Kidney (tissue), 14 donors: Measurements from ENCODE around the gene CXCR4. TPM values are rescaled to one million over a fixed set of nuclear protein-coding genes. Genes with fewer than 3 reads are reported as not detected.

Experiments used
- DNase-seq, 5 donors: peaks; one replicate each; pipeline ENCODE4 v3.0.0-alpha.2; 2013 to 2020
- FAIRE-seq: peaks from 2 replicates; lab custom pipeline; 2012; peaks lifted over from hg19 to GRCh38; lab: Jason Lieb, UNC
- H3K27ac ChIP-seq, 2 donors: one replicate each; pipeline ENCODE4 v1.7.0; 2013; ENCODE audit warnings: low read depth in 2 of 2, low read length in 2 of 2, inconsistent platforms in 1 of 2
- H3K27me3 ChIP-seq: one replicate; pipeline ENCODE4 v1.7.1; 2013; ENCODE audit warnings: low read length, inconsistent platforms; ENCODE audit not compliant: control insufficient read depth, insufficient read depth
- H3K36me3 ChIP-seq, 3 donors: one replicate each; pipeline versions ENCODE4 v1.7.0 to v1.7.1; 2013; ENCODE audit warnings: low read length in 3 of 3, control low read depth in 1 of 3, inconsistent platforms in 1 of 3; ENCODE audit not compliant: insufficient read depth in 3 of 3, control insufficient read depth in 2 of 3
- H3K4me1 ChIP-seq, 3 donors: one replicate each; pipeline versions ENCODE4 v1.7.0 to v1.7.1; 2013; ENCODE audit warnings: low read length in 3 of 3, inconsistent platforms in 1 of 3, low read depth in 1 of 3; ENCODE audit not compliant: control insufficient read depth in 2 of 3, insufficient read depth in 2 of 3
- H3K4me3 ChIP-seq, 3 donors: one replicate each; pipeline versions ENCODE4 v1.7.0 to v1.8.1; 2013; ENCODE audit warnings: low read length in 3 of 3, control low read depth in 1 of 3, inconsistent platforms in 1 of 3
- H3K9ac ChIP-seq, 3 donors: one replicate each; pipeline versions ENCODE4 v1.7.0 to v1.7.1; 2013; ENCODE audit warnings: low read length in 3 of 3, control low read depth in 1 of 3, inconsistent platforms in 1 of 3
- H3K9me3 ChIP-seq, 3 donors: one replicate each; pipeline versions ENCODE4 v1.7.0 to v1.7.1; 2013; ENCODE audit warnings: low read length in 3 of 3, control low read depth in 1 of 3, inconsistent platforms in 1 of 3; ENCODE audit not compliant: control insufficient read depth in 2 of 3, insufficient read depth in 1 of 3
- CTCF ChIP-seq: IDR thresholded peaks from 3 replicates; pipeline ENCODE4 v1.5.1; 2012; ENCODE audit warnings: mild to moderate bottlenecking, moderate library complexity, borderline replicate concordance; ENCODE audit not compliant: insufficient read depth; ENCODE audit errors: extremely low read depth
- intact Hi-C: fragments of 100-400 bp; cut with DNase I; formaldehyde crosslinking; loops from one replicate; pipeline ENCODE4 v1.11.1; 2022
- polyA plus RNA-seq: library from polyadenylated mRNA; stranded (reverse); fragments of 350-450 nt; fragmentation: Illumina TruSeq; extraction: RNeasy Lipid Tissue Mini Kit (QIAGEN cat#74804); gene quantifications from one replicate; pipeline ENCODE4 v1.2.3, GENCODE V29; 2014; ENCODE audit warnings: low read depth, low replicate concordance; ENCODE audit not compliant: insufficient read depth
- total RNA-seq: library from RNA; stranded (reverse); fragmentation: NEBNext Ultra II Directional; extraction: Animal tissue kit (Norgen Biotek cat#: 25700); gene quantifications from one replicate; pipeline ENCODE4 v1.2.1, GENCODE V29; 2021
- donor health status: control.
- donor health status: control.
- donor health status: control.
- donor health status: control.
- donor health status: control.
- donor health status: DM: yes; HTN: yes; CAD: no.
- donor health status: Normal renal cell carcinoma (clear cell type).

The CXCR4 gene
- total and polyA plus RNA-seq, 2 donors from 2014 or later = 9.5 to 51.9 TPM

- no peak for TF ChIP-seq CTCF
- H3K9me3 ChIP-seq = no peaks in the 10 kb centered on the region
- H3K27ac ChIP-seq = no peak overlapping the region
- FAIRE-seq (no peak), DNase-seq (no peak)
- intact Hi-C loops = no loop called here
- H3K9ac ChIP-seq = no peak overlapping the region
- no peak overlapping the region for H3K4me3 ChIP-seq
- no peaks in the 10 kb centered on the region for H3K27me3 ChIP-seq
- H3K4me1 ChIP-seq = no peaks in the 10 kb centered on the region
- no peaks in the 10 kb centered on the region for H3K36me3 ChIP-seq
Observed at GRCh38 chr2:136143603-136144451, 25.9 kb upstream of the CXCR4 start.

- no peaks in the 10 kb centered on the region for H3K9me3 ChIP-seq
- no peak overlapping the region for H3K9ac ChIP-seq
- intact Hi-C loops = no loop called here
- FAIRE-seq (no peak), DNase-seq (no peak)
- no peak overlapping the region for H3K4me3 ChIP-seq
- peaks cover 0 to 5% (median 2%) of the 10 kb centered on the region in 3 donors for H3K4me1 ChIP-seq
- no peaks in the 10 kb centered on the region for H3K27me3 ChIP-seq
- H3K36me3 ChIP-seq = no peaks in the 10 kb centered on the region
- TF ChIP-seq CTCF = no peak
- no peak overlapping the region for H3K27ac ChIP-seq
Observed at GRCh38 chr2:136141510-136142149, 23.7 kb upstream of the CXCR4 start.

DNA sequence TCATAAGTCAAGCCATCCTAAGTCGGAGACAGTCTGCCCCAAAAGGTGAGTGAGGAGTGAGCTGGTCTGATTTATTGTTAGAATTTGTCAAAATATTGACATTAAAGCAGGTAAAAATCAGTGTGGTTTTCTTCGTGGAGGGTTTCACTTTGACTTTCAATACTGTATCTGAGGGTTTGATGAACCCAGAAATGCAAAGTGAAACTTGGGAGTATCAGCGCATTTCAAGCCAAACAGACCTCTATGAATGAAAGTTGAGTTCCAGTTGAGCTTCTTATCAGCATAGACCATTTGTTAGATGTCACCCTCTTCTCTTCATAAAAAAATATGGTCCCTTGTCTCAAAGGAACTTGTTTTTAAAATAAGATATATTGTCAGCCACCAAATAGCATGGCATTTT is 21.7 kb upstream of the CXCR4 start:
- TF ChIP-seq CTCF = no peak
- no peak overlapping the region for H3K27ac ChIP-seq
- intact Hi-C loops = no loop called here
- no peaks in the 10 kb centered on the region for H3K36me3 ChIP-seq
- DNase-seq (no peak), FAIRE-seq (no peak)
- no peaks in the 10 kb centered on the region for H3K9me3 ChIP-seq
- no peak overlapping the region for H3K9ac ChIP-seq
- H3K4me1 ChIP-seq = peaks cover 0 to 5% (median 2%) of the 10 kb centered on the region in 3 donors
- no peaks in the 10 kb centered on the region for H3K27me3 ChIP-seq
- H3K4me3 ChIP-seq = no peak overlapping the region
